Measurements from ENCODE around the gene RSRC1. TPM values are rescaled to one million over a fixed set of nuclear protein-coding genes. Genes with fewer than 3 reads are reported as not detected.

Gene RSRC1
- total RNA-seq, 1 experiment from 2014 or later, result 56.0 TPM

DNA sequence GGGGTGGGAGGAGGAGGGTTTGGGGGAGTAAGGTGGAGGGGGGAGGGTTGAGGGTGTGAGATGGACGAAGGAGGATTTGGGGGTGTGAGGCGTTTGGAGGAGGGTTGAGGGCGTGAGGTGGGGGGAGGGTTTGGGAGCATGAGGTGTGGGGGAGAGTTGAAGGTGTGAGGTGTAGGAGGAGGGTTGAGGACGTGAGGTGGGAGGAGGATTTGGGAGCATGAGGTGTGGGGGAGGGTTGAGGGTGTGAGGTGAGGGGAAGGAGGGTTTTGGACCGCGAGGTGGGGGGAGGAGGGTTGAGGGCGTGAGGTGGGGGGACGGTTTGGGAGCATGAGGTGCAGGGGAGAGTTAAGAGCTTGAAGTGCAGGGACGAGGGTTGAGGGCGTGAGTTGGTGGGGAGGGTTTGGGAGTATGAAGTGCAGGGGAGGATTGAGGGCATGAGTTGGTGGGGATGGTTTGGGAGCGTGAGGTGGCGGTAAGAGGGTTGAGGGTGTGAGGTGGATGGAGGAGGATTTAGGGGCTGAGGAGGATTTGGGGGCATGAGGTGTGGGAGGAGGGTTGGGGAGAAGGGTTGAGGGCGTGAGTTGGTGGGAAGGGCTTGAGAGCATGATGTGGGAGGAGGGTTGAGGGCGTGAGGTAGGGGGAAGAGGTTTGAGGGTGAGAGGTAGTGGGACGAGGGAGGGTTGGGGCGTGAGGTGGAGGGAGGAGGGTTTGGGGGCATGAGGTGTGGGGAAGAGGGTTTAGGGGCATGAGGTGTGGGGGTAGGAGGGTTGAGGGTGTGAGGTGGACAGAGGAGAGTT is 462.3 kb downstream of the RSRC1 start:
- DNase-seq (ENCODE audit: low read depth), result no peak

DNA sequence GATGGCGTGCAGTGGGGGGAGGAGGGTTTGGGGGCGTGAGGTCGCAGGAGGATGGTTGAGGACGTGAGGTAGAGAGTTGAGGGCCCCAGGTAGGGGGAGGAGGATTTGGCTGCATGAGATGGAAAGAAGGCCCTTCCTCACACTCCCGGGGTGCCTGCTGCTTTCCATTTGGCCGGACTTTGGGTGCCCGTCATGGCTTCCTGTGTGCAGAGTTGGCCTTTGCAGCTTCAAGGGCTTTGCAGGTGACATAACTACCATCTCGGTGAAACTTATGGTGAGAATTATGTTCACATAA is 462.8 kb downstream of the RSRC1 start:
- DNase-seq (ENCODE audit: low read depth), result no peak

DNA sequence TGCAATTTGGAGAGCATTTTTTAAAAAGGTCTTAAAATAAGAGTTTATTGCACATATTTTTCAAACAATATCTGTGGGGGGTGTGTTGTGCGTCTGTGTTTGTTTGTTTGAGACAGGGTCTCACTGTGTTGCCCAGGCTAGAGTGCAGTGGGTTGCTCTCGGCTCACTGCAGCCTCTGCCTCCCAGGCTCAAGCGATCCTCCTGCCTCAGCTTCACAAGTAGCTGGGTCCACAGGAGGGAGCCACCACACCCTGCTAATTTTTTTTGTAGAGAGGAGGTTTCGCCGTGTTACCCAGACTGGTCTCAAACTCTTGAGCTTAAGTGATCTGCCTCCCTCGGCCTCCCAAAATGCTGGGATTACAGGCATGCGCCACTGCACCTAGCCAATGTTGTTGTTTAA is 463.8 kb downstream of the RSRC1 start:
- no peak for DNase-seq (ENCODE audit: low read depth)

DNA sequence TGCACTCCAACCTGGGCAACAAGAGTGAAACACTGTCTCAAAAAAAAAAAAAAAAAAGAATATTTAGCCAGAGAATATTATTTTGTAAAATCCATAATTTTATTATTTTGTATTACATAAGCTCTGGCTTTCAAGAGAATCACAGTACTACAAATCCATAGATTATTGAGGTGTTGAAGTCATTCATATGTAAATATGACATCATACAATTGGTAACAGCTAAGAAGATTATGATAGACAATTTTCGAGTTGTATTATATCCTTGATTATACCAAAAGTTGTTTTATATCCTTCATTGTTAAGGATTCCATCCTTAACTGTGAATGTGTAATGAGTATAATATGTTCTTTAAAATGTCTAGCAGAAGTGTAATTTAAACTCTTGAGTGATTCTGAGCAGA is 464.8 kb downstream of the RSRC1 start:
- DNase-seq (ENCODE audit: low read depth), result no peak

DNA sequence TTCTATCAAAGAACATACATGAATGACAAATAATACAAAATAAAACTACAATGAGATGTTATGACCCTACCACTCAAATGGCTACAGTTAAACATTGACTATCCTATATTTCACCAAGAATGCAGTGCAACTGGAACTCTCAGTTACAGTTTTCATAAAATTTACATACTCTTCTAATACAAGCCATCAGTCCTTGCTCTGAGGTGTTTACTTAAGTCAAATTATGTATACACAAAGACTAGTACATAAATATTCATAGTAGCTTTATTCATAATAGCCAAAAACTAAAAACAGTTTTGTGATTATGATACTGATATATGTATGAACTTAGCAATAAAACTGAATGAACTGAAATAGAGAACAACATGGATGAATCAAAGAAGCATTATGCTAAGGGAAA is 480.3 kb downstream of the RSRC1 start:
- DNase-seq (ENCODE audit: low read depth), result no peak

Other genes starting within 250 kb of the RSRC1 start
- 6.1 and 7.2 TPM in 2 replicates for gene SHOX2, start 3.7 kb upstream of the RSRC1 start, total RNA-seq (2014; rRNA removed)